HuH-7.5 (cell line): Measurements from ENCODE around the gene APOE.

Experiments used
- DNase-seq: peaks from one replicate; pipeline ENCODE4 v3.0.0; 2011; ENCODE audit warnings: low spot score

The APOE gene

GRCh38 chr19:44951179-44952159 lies 45.9 kb downstream of the APOE start:
- DNase-seq, result peak; percentile 84

- DNase-seq, result no peak
Observed at GRCh38 chr19:44954278-44954648, 48.7 kb downstream of the APOE start.

DNA sequence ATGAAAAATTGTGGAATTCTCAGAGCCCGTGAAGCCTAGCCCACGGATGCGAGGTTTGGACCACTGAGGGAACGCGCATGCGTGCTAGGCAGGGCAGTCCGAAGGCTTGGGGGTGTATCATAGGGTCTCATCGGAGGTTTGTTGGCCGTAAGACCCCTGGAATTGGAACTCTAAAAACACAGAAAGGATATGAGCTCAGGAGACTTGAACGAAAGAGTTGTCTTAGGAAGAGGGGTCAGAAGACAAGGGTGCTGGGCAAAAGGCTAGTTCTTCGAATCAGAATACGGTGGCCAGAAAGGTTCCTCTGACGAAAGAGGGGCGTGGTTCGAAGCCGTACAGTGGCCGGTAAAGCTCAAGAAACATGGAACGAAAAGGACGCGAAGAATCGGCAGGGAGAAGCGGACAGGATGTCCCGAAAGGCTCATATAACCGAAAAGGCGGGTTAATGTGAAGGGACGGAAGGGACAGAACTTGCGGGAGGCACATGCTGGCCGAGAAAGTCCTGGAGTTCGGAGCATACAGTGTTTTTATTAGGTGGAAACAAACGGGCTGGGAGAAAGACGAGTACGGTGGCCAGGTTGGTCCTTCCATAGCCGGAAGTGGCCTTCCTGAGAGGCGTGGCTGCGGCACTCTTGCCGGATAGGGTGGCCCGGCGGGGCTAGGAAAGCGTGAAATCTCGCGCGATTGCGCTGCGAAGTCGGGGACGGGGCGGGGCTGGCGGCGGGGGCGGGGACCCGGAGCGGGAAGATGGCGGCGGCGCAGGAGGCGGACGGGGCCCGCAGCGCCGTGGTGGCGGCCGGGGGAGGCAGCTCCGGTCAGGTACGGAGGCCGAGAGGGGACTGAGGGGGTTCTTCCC lies 49.3 kb downstream of the APOE start, which contains the start of gene CLPTM1:
CLPTM1 (plus strand) TSS at position 732 of the 856 bp plus-strand sequence; CDS start at position 748, 16 bp downstream.
- DNase-seq, result peak; percentile 96

GRCh38 chr19:44955505-44956439 lies 50.2 kb downstream of the APOE start:
- no peak for DNase-seq

GRCh38 chr19:44957526-44957925 lies 51.9 kb downstream of the APOE start:
- no peak for DNase-seq

GRCh38 chr19:44958090-44958489 lies 52.5 kb downstream of the APOE start:
- no peak for DNase-seq
